HG03575 (cell line): Measurements from ENCODE around the gene CLCNKA.

Experiments
- ATAC-seq: cut with Tn5 transposase; IDR thresholded peaks from one replicate; pipeline ENCODE4 v1.9.1; 2021; ENCODE audit not compliant: unreplicated experiment, insufficient number of reproducible peaks, low FRiP score; ENCODE audit errors: extremely low read depth

CLCNKA gene

GRCh38 chr1:16070640-16071355 lies 49.0 kb downstream of the CLCNKA start:
- ATAC-seq: no peak

GRCh38 chr1:16071614-16072013 lies 49.8 kb downstream of the CLCNKA start:
- ATAC-seq: no peak

- no peak for ATAC-seq
Observed at GRCh38 chr1:16072095-16072494, 50.3 kb downstream of the CLCNKA start.

GRCh38 chr1:16072616-16073484 lies 51.0 kb downstream of the CLCNKA start:
- no peak for ATAC-seq

- no peak for ATAC-seq
Observed at GRCh38 chr1:16073490-16074119, 51.8 kb downstream of the CLCNKA start, which contains the start of gene FAM131C. TSS of gene FAM131C (minus strand) at chr1:16073651. CDS start at chr1:16073442, 209 bp downstream.

- no peak for ATAC-seq
Observed at GRCh38 chr1:16074217-16074616, 52.4 kb downstream of the CLCNKA start.

- ATAC-seq: no peak
Observed at GRCh38 chr1:16075337-16076030, 53.6 kb downstream of the CLCNKA start.

GRCh38 chr1:16076031-16076864 lies 54.4 kb downstream of the CLCNKA start:
- no peak for ATAC-seq

- ATAC-seq: no peak
Observed at GRCh38 chr1:16076865-16077238, 55.0 kb downstream of the CLCNKA start.

GRCh38 chr1:16077406-16078245 lies 55.8 kb downstream of the CLCNKA start:
- no peak for ATAC-seq

GRCh38 chr1:16078925-16079656 lies 57.3 kb downstream of the CLCNKA start:
- ATAC-seq: no peak

GRCh38 chr1:16080422-16081150 lies 58.8 kb downstream of the CLCNKA start:
- ATAC-seq: no peak

GRCh38 chr1:16081636-16082035 lies 59.8 kb downstream of the CLCNKA start:
- ATAC-seq: no peak

- ATAC-seq: no peak
Observed at GRCh38 chr1:16082283-16083038, 60.6 kb downstream of the CLCNKA start.

GRCh38 chr1:16083486-16083885 lies 61.6 kb downstream of the CLCNKA start:
- no peak for ATAC-seq
